Activated T-cell treated with anti-CD3 and anti-CD28 coated beads for 4 hours (primary cell): ENCODE measurements around the gene MEIS3.

Experiments used
- DNase-seq: peaks from one replicate; pipeline ENCODE4 v3.0.0-alpha.2; 2020

Gene MEIS3

GRCh38 chr19:47419030-47419783 lies at the start of gene MEIS3:
MEIS3 (minus strand) TSS chr19:47419527; CDS start chr19:47419081, 446 bp downstream.
- no peak for DNase-seq

DNA sequence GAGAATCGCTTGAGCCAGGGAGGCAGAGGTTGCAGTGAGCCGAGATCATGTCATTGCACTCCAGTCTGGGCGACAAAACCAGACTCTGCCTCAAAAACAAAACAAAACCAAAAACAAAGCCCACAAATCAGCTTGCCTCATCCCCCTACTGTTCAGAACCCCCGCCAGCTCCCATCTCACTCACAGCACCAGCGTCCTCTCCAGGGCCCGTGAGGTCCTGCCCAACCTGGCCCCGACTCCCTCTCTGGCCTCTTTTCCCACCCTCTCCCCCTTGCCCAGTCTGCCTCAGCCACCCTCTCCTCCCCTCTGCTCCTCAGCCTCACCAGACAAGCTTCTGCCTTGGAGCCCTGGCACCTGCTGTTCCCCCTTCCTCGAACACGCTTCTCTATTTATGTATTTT lies 48.6 kb upstream of the MEIS3 start:
- no peak for DNase-seq

DNA sequence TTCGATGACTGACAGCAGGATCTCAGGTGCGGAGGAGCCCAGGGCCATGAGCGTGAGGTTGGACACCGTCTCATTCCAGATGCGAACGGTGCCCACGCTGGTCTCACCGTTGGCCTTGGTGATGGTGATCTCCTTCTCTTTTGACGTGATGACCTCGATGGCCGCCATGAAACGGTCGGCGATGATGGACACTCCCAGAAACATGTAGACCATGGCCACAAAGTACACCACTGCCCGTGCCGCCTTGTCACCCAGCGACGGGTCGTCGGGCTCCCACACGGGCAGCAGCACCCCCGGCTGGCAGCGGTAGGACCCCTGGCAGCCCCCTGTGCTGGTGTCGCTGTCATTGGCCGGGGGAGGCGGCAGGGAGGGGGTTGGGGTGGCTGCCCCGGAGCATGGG lies 46.6 kb upstream of the MEIS3 start:
- no peak for DNase-seq

DNA sequence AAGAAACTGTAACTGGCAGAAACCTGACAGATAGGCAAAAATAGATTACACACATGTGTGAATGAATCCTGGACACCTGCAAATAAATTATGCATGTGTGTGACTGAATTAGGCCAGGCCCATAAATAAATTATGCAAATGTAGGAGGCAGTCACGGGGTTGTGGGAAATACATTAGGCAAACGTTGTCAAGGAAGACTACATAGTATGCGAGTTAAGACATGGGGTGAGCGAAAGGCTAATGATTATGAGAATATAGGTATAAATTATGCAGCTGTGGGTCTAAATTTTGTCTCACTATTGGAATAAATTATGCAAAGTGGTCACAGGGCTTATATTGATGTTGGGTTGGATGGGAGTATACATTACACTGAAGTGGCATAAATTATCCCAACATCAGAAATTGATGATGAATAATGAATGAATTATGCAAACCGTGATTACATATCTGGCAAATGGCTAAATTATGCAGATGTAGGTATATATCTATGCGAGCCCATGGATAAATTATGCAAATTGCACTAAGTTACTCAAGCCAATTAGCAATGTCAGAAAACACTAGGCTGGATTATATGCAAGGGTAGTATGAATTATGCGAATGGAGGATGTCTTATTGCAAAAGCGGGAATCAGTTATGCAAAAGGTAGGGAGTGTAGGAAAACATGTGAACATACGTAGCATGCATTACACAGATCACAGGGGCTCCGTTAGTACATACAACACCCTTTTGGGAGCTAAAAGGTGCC lies 45.5 kb upstream of the MEIS3 start:
- DNase-seq = no peak

DNA sequence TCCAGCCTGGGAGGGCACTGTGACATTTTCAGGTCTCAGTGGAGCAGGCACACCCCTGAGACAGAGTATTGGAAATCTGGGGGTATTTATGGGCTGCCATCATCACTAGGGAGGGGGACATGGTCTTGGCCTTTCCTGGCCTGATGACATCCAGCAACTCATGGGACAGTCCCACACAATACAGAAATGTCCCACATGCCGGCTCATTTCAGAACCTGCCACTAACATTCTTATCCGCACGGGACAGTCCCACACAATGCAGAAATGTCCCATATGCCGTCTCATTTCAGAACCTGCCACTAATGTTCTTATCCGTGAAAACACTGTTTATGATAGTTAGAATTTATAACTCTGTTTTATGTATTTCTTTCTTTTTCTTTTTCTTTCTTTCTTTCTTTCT lies 42.5 kb upstream of the MEIS3 start:
- DNase-seq = no peak

- DNase-seq = no peak
Measured at GRCh38 chr19:47459477-47459876, 40.1 kb upstream of the MEIS3 start.

DNA sequence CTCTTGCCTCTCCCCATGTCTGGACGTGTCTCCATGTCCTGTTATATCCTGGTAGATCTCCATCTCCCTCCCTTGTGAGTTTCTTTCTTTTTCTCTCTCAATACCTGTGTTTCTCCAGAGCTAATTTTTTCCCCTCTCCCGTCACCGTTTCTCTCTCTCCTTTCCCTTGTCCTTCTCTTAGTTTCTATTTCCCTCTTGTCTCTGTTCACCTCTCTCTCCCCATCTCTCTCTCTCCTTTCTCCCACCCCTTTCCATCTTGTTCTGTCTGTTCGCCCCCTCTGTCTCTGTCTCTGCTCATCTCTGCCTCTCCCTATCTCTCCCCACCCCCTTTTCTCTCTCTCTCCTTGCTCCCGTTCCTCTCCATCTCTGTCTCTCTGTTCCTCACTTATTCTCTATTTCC lies 39.3 kb upstream of the MEIS3 start:
- DNase-seq = no peak

GRCh38 chr19:47456721-47457474 lies 37.6 kb upstream of the MEIS3 start:
- DNase-seq = no peak

- no peak for DNase-seq
Measured at GRCh38 chr19:47450478-47450877, 31.2 kb upstream of the MEIS3 start.

- DNase-seq = no peak
Measured at GRCh38 chr19:47448360-47448727, 29.0 kb upstream of the MEIS3 start.

DNA sequence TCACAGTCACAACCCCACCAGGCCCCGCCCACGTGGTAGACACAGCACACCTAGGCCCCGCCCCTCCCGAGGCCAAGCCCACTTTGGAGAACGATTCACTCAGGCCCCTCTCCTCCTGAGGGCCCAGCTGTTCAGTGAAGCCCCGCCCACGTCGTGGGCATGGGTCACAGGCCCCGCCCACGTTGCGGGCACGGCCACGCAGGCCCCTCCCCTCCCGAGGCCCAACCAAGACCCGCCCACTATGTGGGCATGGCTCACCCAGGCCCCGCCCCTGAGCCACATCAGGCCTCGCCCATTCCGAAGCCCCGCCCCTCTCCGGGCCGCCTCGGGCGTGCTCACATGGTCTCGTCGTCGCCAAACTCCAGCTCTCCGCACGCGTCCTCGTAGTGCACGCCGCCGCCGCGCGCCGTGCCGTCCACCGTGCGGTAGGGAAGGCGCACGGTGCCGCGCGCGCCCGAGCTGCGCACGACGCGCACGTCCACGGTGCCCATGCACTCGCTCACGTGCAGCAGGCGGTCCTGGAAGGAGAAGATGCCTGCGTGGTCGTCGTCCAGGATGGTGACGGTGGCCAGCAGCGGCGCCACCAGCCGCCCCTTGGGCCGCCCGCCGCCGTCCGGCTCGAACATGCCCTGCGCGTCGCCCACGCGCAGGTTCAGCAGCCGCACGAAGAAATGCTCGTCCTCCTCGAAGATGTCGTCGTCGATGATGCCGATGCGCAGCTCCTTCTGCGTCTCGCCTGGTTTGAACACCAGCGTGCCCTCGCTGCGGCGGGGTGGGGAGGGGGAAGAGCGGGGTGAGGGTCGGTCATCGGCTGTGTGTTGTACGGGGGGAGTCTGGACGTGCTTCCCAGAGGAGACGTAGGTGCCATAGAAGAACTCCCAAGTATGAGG lies 28.4 kb upstream of the MEIS3 start:
- DNase-seq = no peak

- no peak for DNase-seq
Measured at GRCh38 chr19:47446534-47447469, 27.5 kb upstream of the MEIS3 start.

DNA sequence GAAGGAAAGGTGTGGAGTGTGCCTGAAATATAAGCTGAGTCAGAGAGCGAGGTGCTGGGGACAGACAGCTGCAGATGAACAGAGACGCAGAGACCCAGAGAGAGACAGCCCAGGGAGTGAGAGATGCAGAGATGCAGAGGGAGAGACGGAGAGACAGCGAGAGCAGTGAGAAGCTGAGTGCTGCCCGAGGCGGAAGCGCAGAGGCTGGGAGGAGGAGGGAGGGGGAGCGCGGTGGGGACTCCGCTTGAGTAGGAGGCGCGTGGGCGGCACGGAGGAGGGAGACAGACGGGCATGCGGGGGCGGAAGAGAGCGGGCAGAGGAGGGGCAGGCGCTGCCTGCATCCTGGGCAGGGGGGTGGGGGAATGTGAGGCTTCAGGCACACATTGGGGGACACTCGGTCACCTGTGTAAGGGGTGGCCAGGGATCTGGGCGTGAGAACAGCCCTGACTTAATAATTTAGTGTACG lies 26.6 kb upstream of the MEIS3 start:
- DNase-seq = peak; percentile 83

DNA sequence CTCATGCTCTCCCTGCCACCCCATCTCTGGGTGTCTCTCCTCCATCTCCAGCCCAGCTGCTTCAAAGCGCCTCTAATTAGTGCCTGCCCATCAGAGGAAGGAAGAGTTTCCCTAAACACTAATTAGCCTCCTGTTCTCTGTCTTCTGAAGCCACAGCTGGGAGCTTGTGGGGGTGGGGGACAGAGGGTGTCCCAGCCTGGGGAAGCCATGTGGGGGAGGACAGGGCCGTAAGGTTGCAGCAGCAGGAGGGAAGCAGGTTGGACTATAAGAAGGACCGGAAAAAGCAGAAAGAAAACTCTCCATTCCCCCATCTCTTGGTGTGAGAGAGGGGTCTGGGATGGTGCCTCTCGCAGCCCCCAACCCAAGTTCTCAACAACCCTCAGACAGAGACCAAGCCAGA lies 26.2 kb upstream of the MEIS3 start:
- DNase-seq = no peak

GRCh38 chr19:47444388-47444821 lies 25.1 kb upstream of the MEIS3 start:
- DNase-seq = no peak

DNA sequence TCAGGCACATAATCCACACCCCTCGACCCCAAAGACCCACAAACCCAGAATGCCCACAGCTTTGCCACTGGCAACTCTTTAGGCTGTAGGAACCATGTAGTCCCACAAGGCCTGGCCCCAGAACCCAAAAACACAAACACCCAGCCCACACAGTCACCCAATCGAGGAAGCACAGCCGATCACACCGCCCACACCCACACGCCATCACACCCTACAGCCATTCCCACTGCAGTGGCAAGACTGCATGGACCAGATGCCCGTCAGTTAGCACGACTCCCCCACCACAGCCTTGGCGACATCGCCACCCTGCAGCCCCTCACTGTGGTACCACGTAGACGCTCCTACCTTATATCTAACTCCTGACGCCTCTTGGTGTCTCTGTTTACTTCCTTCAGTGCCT lies 24.0 kb upstream of the MEIS3 start:
- DNase-seq = no peak

DNA sequence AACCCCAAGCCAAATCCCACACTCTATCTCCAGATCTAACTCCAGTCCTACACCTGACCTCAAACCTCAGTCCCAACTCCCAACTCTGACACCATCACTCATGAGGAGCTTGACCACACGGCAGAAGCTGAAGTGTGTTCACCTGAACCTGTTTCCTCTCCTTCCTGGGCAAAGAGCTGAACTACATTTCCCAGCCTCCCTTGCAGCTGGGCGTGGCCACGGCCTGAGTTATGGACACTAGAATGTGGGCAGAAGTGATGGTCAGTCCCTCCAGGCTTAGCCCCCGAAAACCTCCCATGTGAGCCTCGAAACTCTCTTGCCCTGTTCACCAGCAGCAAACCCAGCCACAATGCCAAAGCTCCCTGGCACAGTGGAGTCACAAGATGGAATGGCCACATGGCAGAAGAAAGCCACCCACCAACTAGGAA lies 19.5 kb upstream of the MEIS3 start:
- DNase-seq = no peak

DNA sequence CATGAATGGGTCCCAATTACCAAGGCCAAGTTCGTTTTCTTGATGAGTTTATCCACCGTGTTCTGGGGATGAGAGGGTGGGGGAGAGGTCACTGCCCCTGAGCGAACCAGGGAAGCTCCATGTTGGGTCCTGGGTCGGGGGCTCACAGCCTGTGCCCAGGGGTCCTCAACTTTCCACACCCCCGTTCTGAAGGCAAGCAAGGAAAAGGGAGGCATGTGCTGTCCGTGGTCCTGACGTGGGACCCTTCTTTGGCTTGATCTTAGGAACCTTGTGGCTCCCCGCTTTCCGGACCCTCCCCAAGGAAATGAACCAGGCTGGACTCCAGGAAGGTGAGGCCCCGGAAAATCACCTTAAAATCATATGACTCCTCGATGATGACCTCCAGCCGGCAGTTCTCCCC lies 18.2 kb upstream of the MEIS3 start:
- DNase-seq = no peak

- DNase-seq = peak; percentile 87
Measured at GRCh38 chr19:47436712-47437401, 17.5 kb upstream of the MEIS3 start.

DNA sequence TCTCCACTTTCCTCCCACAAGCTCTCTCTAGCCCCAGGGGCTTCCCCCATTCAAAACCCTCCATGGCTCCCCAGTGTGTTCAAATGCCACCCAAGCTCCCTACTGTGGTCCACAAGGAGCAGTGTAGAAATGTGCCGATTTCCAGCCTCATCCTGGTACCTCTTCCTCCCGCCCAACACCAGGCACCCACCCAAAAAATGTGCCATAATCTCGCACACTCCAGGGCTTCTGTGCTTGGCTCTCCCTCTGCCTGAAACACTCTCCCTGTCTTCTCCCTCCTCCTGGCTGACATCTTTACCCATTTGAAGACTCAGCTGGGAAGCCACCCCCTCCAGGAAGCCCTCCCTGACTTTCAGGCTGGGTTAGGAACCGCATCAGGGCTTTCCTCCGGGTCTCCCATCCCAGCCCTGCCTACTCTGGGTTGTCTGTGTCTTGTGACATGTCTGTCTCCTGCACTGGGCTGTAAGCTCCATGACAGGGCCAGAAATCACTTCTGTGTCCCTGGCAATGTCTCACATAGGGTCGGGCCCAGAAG lies 16.6 kb upstream of the MEIS3 start:
- no peak for DNase-seq
